ENCODE measurements around the gene SHANK3.

The SHANK3 gene

GRCh38 chr22:50705851-50706351 lies 33.3 kb downstream of the SHANK3 start:
- Mint-ChIP-seq H3K27ac (no peak overlapping the region), H3K4me3 (no peak overlapping the region), H3K36me3 (ENCODE audit: low read depth) (no peaks in the 10 kb centered on the region), H3K9me3 (no peaks in the 10 kb centered on the region), H3K27me3 (no peaks in the 10 kb centered on the region), H3K4me1 (peaks cover 12% of the 10 kb centered on the region)
- ATAC-seq (no peak), DNase-seq (no peak)

- no peak overlapping the region for H3K27ac Mint-ChIP-seq
- no peak overlapping the region for H3K4me3 Mint-ChIP-seq
- H3K36me3 Mint-ChIP-seq (ENCODE audit: low read depth) = no peaks in the 10 kb centered on the region
- no peaks in the 10 kb centered on the region for H3K27me3 Mint-ChIP-seq
- DNase-seq (no peak), ATAC-seq (no peak)
- no peaks in the 10 kb centered on the region for H3K9me3 Mint-ChIP-seq
- H3K4me1 Mint-ChIP-seq = peaks cover 12% of the 10 kb centered on the region
Measured at GRCh38 chr22:50706481-50707125, 34.0 kb downstream of the SHANK3 start.

GRCh38 chr22:50708474-50708873 lies 35.9 kb downstream of the SHANK3 start:
- Mint-ChIP-seq H3K27me3 (no peaks in the 10 kb centered on the region), H3K9me3 (no peaks in the 10 kb centered on the region), H3K4me1 (no peaks in the 10 kb centered on the region), H3K27ac (no peak overlapping the region), H3K36me3 (ENCODE audit: low read depth) (no peaks in the 10 kb centered on the region), H3K4me3 (no peak overlapping the region)
- ATAC-seq (no peak), DNase-seq (no peak)

- DNase-seq (no peak), ATAC-seq (no peak)
- H3K27ac Mint-ChIP-seq = no peak overlapping the region
- no peaks in the 10 kb centered on the region for H3K9me3 Mint-ChIP-seq
- H3K4me3 Mint-ChIP-seq = no peak overlapping the region
- H3K36me3 Mint-ChIP-seq (ENCODE audit: low read depth) = no peaks in the 10 kb centered on the region
- H3K4me1 Mint-ChIP-seq = no peaks in the 10 kb centered on the region
- no peaks in the 10 kb centered on the region for H3K27me3 Mint-ChIP-seq
Measured at GRCh38 chr22:50708996-50709395, 36.4 kb downstream of the SHANK3 start.

- Mint-ChIP-seq H3K9me3 (no peaks in the 10 kb centered on the region), H3K27me3 (no peaks in the 10 kb centered on the region), H3K4me1 (no peaks in the 10 kb centered on the region), H3K36me3 (ENCODE audit: low read depth) (no peaks in the 10 kb centered on the region), H3K27ac (no peak overlapping the region), H3K4me3 (no peak overlapping the region)
- no peak for ATAC-seq
- no peak for DNase-seq
Measured at GRCh38 chr22:50710221-50710620, 37.6 kb downstream of the SHANK3 start.

- no peak for ATAC-seq
- H3K4me1 Mint-ChIP-seq = no peaks in the 10 kb centered on the region
- no peaks in the 10 kb centered on the region for H3K36me3 Mint-ChIP-seq (ENCODE audit: low read depth)
- H3K27ac Mint-ChIP-seq = no peak overlapping the region
- DNase-seq = no peak
- H3K9me3 Mint-ChIP-seq = no peaks in the 10 kb centered on the region
- no peak overlapping the region for H3K4me3 Mint-ChIP-seq
- no peaks in the 10 kb centered on the region for H3K27me3 Mint-ChIP-seq
Measured at GRCh38 chr22:50710886-50711285, 38.3 kb downstream of the SHANK3 start.

GRCh38 chr22:50711446-50712340 lies 39.1 kb downstream of the SHANK3 start:
- Mint-ChIP-seq H3K4me1 (no peaks in the 10 kb centered on the region), H3K27me3 (no peaks in the 10 kb centered on the region), H3K27ac (no peak overlapping the region), H3K4me3 (no peak overlapping the region), H3K9me3 (no peaks in the 10 kb centered on the region), H3K36me3 (ENCODE audit: low read depth) (no peaks in the 10 kb centered on the region)
- ATAC-seq (no peak), DNase-seq (no peak)

GRCh38 chr22:50712341-50713007 lies 39.9 kb downstream of the SHANK3 start:
- ATAC-seq = no peak
- Mint-ChIP-seq H3K9me3 (no peaks in the 10 kb centered on the region), H3K27ac (no peak overlapping the region), H3K4me1 (no peaks in the 10 kb centered on the region), H3K27me3 (no peaks in the 10 kb centered on the region), H3K4me3 (no peak overlapping the region), H3K36me3 (ENCODE audit: low read depth) (no peaks in the 10 kb centered on the region)
- no peak for DNase-seq

- Mint-ChIP-seq H3K27me3 (no peaks in the 10 kb centered on the region), H3K9me3 (no peaks in the 10 kb centered on the region), H3K27ac (no peak overlapping the region), H3K36me3 (ENCODE audit: low read depth) (no peaks in the 10 kb centered on the region), H3K4me3 (no peak overlapping the region), H3K4me1 (no peaks in the 10 kb centered on the region)
- ATAC-seq (no peak), DNase-seq (no peak)
Measured at GRCh38 chr22:50713008-50713385, 40.4 kb downstream of the SHANK3 start.

- Mint-ChIP-seq H3K9me3 (no peaks in the 10 kb centered on the region), H3K27ac (no peak overlapping the region), H3K4me1 (no peaks in the 10 kb centered on the region), H3K36me3 (ENCODE audit: low read depth) (no peaks in the 10 kb centered on the region), H3K27me3 (no peaks in the 10 kb centered on the region), H3K4me3 (no peak overlapping the region)
- ATAC-seq (no peak), DNase-seq (no peak)
Measured at GRCh38 chr22:50713571-50714056, 41.0 kb downstream of the SHANK3 start.

- Mint-ChIP-seq H3K4me3 (no peak overlapping the region), H3K36me3 (ENCODE audit: low read depth) (no peaks in the 10 kb centered on the region), H3K27me3 (no peaks in the 10 kb centered on the region), H3K9me3 (no peaks in the 10 kb centered on the region), H3K27ac (no peak overlapping the region), H3K4me1 (no peaks in the 10 kb centered on the region)
- ATAC-seq (no peak), DNase-seq (no peak)
Measured at GRCh38 chr22:50714150-50714549, 41.5 kb downstream of the SHANK3 start.

GRCh38 chr22:50714631-50715179 lies 42.1 kb downstream of the SHANK3 start:
- Mint-ChIP-seq H3K4me3 (no peak overlapping the region), H3K27ac (no peak overlapping the region), H3K9me3 (no peaks in the 10 kb centered on the region), H3K27me3 (no peaks in the 10 kb centered on the region), H3K4me1 (no peaks in the 10 kb centered on the region), H3K36me3 (ENCODE audit: low read depth) (no peaks in the 10 kb centered on the region)
- no peak for ATAC-seq
- DNase-seq = no peak

GRCh38 chr22:50715250-50715649 lies 42.6 kb downstream of the SHANK3 start:
- H3K36me3 Mint-ChIP-seq (ENCODE audit: low read depth) = no peaks in the 10 kb centered on the region
- no peaks in the 10 kb centered on the region for H3K4me1 Mint-ChIP-seq
- ATAC-seq (no peak), DNase-seq (no peak)
- no peaks in the 10 kb centered on the region for H3K27me3 Mint-ChIP-seq
- no peaks in the 10 kb centered on the region for H3K9me3 Mint-ChIP-seq
- H3K27ac Mint-ChIP-seq = no peak overlapping the region
- H3K4me3 Mint-ChIP-seq = no peak overlapping the region

GRCh38 chr22:50715776-50716175 lies 43.2 kb downstream of the SHANK3 start:
- Mint-ChIP-seq H3K36me3 (ENCODE audit: low read depth) (no peaks in the 10 kb centered on the region), H3K9me3 (no peaks in the 10 kb centered on the region), H3K4me3 (no peak overlapping the region), H3K27ac (no peak overlapping the region), H3K4me1 (no peaks in the 10 kb centered on the region), H3K27me3 (no peaks in the 10 kb centered on the region)
- DNase-seq (no peak), ATAC-seq (no peak)
